Measurements from ENCODE around the gene LRMDA.

Gene LRMDA

DNA sequence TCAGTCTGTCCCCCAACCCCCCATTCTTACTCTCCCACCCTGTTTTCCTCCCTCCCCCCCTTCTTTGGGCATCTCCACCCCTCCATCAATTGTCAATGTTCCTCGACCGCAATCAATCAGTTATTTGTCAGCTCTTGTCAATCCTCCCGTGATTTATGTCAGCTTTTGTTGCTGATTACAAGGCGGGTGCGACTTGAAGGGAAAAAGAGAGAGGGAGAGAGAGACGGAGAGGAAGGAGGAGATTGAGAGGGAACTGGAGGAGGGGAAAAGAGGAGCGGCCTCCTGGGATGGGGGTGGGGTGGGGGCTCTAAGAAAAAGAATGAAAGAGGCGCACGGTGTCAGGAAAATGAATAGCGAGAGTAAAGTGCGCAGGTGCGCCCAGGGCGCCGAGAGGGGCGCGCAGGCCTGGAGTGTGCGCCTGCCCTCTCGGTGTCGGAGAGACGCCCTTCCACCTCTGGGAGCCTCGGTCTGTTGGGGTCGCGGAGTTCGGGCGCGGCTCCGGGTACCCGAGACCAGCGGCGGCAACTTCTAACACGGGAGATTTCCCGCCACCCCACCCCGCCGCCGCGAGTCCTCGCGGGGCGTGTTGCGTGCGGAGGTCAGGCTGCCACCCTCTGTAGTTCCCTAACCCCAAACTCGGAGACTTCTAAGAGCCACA is 28.8 kb upstream of the LRMDA start:
- DNase-seq: no peak

DNA sequence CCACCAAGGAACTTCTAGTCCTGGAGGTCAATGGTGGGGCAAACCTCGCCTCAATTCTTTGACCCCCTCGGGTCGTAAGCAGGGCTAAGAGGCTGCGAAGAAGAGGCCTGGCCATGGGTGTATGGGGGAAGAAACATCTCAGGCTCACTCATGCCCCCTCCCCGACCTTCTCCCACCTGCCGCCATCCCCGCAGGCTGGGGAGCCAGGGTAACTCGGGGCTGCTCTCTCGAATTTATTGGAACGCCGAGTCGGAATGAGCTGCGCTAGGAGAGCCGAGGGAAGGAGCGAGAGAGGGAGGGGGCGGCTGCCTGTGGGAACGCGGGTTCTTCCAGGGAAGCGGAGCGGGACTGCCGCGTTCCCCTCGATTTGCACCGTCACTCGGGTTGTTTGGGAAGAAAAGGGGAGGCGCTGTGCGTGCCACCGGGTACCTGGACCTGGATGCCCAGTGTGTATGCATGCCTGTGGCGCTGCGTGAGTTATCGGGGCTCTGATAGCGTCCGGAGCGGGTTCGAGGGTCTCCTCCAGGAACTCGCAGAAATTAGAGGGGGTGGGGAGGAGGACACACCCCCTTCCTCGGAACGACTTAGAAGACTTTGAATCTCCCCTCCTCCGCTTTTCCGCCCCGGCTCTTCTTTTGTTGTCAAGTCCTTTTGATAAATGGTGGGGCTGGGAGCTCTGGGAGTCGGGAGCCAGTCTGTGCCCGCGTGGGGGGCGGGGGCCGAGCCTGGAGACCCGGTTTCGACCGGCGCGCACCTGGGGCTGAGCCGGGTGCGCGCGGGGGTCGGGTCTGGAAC is 28.1 kb upstream of the LRMDA start:
- DNase-seq: no peak

DNA sequence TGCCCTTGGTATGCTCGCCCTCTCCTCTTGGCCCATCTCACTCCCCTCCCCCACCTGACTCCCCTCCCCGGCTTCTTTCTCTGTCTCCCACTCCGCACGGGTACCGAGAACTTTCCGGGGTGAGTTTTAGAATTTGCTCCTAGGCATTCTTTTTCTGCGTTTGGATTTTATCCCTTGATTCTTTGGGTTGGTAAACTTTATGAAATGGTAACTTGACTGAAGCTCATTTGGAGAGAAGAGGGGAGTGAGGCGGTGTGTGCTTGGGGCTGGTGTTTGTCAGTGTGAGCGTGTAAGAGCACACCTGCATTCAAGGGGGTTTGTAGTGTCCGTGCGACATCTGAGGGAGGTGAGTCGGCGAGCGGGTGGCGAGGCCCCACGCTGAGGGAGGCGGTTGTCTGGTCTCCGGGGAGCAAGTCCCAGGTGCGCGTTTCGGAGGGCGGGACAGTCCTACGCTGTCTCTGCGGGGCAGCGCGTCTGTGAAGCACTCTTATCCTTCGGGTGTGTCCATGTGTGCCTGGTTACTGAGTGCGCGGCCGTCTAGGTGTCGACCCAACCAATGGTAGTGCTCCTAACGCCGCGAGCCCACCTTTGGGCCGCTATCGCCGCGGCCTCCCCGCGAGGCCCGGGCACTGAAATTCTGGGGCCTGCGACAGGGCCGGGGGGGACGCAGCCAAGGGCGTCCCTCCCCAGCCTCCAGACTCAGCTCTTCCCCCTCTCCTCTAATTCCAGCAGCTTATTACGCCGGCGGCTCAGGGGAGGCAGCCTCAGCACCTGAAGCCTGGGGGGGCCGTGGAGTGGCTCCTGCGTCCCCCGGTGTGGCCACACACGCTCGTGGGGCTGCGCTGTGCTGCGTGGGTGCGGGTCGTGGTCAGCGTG is 27.2 kb upstream of the LRMDA start:
- no peak for DNase-seq

DNA sequence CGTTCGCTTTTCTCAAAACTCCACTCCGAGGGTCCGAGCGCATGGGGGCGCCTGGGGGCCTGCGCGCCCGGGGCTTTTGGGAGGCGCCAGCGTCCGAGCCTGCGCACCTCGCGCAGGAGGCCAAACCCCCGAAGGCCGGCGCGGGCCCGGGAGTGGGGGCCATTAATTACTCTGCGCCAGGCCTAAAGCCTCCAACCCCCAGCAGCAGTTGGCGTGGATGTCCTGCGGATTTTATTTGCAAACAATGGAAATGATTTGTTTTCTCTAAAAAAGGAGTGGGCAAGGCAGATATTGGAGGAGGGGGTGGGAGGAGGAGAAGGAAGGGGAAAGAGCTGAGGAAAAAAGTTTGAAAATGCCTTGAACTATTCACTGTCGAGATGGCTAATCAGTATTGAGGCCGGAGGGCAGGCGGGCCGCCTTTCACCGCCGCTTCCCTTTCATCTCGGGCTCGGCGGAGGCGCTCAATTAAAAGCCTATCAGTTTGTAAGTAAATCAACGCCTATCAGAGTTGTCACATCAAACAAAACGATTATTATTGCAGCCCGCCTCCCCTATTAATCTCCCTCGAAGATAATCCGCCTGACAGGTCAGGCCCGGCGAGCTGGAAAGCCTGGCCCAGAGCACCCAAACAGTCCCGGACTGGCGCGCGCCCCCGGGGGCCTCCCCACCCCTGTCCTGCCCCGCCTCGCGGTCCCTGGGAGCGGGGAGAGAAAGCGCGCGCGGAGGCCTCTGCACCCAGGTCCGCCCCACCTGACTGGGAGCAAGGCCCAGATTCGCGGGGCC is 26.4 kb upstream of the LRMDA start:
- DNase-seq: no peak

DNA sequence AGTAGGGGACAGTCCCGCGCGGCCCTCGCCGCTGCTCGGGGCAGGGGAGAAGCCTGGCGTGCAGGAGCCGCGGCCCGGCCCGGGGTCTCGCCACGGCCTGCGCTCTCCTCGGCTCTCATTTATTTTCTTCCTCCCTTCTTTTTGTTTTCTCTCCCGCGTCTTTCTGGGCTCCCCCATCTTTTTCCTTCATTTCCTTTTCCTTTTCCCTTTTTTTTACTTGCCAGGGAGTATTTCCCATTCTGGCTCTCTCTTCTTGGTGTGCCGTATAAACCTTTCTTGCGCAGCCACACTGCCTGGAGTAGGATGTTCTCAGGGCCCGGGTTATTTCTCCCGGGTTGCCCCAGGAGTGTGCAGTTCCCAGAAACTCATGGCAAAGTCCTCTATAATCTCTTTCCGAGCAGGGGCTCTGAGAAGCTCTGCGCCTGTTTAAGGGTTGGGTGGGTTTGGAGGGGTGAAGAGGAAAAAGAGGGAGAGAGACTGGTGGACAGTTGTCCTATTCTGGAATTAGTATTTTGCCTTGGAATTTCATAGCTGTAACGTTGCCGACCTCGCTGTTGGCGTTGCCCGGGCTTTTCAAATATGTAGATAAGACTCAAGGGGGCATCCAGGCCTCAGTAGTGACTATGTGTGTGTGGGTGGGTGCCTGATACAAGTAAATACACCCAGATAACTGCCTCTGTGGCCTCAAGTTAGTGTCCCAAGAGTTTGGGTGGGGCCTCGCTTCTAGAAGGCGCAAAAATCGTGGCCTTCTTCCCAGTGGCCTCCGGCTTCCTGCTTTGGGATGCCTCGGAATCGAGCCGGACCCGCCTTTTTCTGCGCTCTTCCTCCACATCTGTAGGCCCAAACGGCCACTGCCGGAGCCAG is 25.6 kb upstream of the LRMDA start:
- no peak for DNase-seq

DNA sequence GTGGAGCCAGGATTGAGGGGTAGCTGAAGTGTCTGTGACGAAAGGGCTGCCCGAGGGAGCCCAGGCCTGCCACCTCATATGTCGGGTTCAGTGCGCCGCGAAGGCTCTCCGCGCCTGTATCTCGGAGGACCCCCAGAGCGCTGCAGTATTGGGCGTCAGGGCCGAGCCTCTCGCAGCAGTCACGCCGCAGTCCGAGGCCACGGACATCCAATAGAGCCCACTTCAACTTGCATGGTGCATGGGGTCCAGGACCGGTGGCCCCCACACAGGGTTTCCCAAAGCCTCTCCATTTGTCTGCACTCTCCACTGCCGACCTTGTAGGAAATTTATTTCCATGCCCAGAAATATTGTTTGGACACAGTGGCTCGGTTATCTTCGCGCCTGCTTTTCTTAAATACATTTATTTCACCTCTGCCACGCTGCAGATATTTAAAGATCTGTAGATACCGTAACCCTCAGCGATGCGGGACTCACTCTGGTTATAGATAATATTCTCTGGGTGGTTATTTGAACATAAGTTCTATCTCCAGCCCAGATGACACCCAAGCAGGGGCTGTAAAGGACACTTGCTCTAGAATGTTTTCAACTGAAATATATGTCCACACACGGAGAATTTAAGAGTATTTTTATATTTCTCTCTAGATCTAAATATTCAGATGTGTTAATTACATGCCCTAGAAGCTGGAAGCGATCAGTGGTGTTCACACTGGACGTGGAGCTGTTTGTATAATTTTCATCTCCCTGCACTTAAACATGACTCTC is 24.8 kb upstream of the LRMDA start:
- no peak for DNase-seq

DNA sequence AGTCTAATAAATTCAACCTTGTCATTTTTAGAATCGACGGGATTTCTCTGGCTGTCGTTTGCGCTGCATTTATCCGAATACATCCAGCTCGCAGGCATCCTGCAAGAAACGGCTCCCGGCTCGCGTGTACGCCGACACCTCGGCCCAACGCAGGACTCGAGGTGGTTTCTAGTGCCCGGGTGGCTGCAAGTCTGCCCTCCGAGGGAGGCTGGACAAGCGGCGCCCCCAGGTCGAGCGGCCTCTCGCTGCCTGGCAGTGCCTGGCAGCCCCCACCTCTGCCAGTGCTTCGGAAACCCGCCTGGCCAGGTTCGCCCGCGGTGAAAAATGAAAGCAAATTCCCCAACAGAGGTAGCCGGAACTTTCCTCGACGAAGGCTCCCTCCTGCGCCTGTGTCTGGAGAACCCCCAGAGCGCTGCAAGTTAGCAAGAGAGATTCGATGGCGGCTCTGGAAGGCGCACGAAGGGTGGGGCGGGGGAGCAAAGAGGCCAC is 24.2 kb upstream of the LRMDA start:
- no peak for DNase-seq

DNA sequence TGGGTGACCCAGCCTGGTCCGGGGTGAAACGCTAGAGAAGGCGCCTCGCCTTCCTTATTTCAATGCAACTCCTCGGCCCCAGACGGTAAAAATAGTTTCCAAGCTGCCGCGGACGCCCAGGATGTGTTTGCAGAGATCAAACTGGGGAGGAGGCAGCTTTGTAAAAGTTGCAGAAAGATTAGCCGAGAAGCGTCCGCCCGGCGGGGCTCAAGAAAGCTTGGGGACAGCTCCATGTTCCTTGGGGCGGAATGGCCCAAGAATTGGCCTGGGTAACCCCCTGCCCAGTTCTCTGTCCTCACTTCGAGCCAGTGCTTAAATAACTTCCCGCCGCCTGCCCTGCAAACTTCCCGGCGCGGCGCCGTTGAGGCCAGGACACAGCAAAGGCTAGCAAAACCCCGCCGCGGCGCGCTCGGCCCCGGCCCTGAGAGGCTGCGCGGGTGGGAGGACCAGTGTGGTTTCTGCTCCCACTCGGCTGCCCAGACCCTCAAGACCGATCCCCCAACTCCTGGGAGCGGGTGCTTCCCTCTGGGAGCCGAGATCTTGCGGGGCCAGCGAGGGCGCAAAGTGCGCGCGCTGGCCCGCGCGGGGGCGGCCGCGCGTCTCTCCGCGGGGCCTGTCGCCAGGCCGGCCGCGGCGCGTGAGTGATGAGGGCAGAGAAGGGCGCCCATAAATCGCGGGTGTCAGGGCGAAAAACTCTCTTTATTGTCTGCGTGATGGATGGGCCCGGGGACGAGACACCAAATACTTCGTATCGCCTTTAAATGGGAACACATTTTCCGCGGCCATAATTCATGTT is 23.5 kb upstream of the LRMDA start:
- no peak for DNase-seq

DNA sequence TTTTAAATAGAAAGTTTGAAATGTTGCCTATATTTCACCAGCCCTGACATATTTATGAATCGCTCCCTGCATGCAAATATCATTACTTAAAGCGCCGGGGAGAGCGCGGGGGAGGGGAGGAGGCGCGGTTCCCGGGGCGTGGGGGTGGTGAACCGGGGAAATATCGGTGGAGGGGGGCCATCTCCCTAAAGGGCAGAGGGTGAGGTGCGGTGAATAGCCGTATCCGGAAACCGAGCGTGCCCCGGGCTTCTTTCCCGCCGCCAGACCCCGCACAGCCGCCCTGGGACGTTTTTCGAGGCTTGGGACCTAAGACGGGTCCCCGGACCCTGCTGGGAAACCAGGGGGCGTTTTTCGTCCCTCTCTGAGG is 22.9 kb upstream of the LRMDA start:
- DNase-seq: no peak

DNA sequence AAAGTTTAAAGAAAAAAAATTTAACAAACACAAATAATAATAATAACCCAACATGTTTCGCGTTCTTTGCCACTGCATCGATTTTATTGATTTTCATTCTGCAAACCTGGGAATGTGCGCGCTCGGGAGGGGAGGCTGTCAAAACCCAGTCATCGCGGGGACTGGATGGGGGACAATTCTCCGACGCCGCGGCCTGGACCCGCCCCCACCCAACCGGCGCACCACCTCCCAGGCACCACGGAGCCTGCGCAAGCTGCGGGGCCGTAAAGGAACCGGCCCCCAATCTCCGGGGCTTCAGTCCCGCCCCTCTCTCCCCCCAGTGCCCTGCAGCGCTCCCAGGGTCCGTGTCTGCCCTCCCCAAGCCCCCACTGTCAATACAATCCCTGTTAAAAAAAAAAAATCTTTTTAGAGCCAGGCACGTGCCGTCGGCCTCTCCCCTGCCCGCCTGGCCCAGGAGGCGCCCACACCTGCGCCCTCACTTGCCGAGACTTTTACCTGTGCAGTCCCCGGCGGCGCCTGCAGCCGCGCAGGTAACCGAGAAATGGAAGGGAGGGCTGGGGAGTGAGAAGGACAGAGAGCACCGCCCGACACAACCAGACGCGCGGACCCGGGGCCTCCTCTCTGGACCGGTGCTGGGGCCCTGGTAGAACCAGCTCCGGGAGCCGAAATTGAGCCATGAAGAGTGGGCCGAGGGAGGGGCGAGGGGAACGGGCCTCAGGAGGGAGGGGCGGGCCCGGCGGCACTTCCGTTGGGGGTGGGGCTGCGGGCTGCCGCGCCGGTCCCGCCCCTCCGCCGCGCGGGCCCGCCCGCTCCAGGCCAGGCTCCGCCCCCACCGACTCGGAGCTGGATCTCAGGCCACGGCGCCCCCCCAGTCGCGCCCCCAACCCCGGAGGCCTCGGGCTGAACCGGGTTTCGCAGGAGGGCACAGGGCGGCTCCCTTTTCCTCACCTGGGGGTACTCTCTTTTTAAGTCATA is 22.2 kb upstream of the LRMDA start:
- no peak for DNase-seq

DNA sequence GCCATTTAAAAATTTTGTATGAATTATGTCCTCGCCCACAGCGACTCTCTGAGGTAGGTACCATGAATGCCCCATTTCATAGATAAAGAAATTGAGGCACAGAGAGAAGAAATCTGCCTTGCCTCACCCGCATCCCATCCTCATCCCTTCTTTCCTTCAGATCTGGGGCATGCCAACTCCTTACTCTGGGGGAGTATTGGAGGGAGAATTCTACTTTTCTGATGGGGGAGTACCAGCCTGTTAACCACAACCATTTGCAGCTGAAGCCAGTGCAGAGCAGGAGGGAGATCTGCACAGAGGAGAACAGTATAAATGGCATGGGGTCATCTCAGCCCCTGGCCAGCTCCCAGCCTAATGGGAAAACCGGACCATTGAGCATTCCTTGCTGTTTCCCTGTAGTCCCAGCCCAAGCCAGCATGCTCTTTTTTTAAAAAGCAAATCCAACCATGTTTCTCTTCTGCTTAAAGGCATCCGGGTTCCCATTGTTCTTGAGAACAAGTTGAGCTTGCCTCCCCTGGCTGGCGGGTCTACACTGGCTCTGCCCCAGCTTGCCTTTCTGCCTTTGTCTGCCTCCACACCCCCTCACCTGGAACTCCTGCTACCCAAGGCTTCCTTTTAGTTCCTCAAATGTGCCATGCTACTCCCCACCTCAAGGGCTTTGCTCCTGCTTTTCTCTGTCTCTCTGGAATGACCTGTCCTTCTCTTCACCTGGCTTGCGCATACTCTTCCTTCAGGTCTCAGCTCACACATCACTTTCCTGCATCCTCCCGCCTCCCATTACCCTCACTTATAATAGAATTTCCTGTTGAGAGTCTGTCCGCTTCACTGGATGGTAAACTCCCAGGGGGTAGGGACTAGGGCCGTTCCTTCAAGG is 21.1 kb upstream of the LRMDA start:
- no peak for DNase-seq

DNA sequence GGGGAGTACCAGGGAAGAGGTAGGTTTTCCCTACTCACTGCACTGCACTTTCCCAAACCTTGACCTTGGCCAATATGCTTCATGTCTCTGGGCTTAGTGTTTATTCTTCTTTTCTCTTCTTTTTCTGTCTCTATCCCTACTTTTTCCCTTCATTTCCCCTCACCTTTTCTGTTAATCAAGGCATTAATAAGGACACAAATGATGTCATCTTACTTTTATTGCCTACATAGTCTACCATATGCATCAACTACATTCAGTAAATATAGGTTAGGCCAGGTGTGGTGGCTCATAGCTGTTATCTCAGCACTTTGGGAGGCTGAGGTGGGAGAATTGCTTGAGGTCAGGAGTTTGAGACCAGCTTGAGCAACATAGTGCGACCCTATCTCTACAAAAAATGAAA is 16.9 kb upstream of the LRMDA start:
- DNase-seq: no peak

DNA sequence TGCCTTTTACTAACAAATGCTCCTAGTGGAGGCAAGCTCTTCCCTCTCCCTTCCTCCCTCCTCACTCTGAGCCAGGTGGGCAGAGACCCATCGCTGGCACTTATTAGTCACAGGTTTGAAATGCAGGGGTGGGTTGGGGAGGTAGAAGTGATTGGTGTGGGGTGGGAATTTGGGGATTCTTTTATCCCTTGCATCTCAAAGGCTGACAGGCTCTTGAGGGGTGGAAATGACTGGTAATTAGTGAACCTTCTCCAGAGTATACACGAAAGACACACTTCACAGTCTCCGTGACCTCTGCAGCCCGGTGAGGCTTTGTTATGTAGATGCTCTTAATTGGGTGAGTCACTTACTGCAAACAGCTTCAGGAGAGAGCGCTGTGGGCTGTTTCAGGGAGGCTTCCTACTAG is 13.9 kb upstream of the LRMDA start:
- no peak for DNase-seq

DNA sequence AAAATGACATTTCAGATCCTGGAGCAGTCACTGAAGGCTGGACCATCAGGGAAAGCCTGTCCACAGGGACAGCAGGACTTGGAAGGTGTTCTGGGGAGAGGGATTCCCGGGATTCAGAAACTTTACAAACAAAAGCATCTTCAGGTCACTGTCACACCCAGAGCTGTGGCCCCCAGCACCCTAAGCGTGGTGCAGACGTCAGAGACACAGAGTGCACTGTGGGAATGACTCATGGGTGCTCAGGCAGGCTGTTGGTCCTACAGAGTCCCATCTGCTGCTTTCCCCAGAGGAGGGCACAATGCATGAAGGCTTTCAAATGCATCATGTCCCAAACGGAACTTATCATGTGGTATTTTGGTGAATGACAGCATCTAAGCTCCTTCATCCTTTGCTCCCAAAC is 13.1 kb upstream of the LRMDA start:
- no peak for DNase-seq

DNA sequence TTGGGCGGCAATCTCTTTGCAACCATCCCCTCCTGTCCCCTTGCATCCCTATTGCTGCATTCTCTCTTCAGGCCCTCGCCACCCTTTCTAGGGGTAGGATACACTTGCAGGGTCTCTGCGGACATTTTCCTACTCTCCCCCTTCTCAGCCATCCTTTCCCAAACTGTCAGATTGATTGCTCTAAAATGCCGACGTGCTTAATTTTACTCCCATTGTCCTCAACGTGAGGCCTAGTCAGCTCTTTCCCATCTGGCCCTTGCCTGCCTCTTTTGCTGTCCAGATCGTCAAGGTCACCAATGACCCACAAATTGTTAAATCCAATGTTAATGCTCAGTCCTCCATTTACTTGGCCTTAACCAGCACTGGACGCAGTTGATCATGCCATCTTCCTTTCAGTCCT is 12.7 kb upstream of the LRMDA start:
- no peak for DNase-seq

DNA sequence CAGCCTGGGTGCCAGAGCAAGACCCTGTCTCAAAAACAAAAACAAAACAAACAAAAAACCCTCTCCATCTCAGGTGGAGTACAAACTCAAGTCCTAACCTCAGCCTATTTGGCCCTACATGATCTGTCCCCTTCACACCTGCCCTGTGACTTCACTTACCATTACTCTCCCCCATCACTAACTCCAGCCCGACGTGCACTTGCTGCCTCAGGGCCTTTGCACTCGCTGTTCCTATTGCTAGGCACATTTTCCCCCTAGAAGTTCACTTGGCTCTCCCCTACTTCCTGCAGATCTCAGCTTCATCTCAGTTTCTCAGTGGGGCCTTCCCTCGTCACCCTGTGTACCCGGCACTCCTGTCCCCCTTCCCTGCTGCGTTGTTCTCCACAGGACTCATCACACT is 8.5 kb upstream of the LRMDA start:
- DNase-seq: no peak

DNA sequence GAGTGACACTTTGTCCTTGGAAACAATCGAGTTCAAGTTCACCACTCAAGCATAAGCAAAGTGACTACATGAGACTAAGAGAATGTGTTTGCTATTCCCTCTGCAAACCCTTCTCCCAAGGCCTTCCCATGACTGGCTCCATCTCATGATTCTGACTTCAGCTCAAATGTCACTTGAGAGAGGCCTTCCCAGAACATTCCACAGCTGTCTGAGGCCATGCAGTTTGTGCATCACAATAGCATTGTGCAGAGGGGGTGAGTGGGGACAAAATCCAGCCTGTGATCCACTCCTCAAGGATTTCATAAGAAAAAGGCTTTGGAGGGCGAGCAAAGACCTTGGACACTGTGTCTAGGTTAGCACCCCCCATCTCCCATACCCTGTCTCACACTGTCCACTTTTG is 6.9 kb upstream of the LRMDA start:
- no peak for DNase-seq
